ENCODE results near the gene SULT2A1.
"Not testable (repeated sequence)": the region's sequence is repeated elsewhere in the genome, so short reads cannot be mapped to it uniquely, and the experiment has no call there.

Gene SULT2A1

DNA sequence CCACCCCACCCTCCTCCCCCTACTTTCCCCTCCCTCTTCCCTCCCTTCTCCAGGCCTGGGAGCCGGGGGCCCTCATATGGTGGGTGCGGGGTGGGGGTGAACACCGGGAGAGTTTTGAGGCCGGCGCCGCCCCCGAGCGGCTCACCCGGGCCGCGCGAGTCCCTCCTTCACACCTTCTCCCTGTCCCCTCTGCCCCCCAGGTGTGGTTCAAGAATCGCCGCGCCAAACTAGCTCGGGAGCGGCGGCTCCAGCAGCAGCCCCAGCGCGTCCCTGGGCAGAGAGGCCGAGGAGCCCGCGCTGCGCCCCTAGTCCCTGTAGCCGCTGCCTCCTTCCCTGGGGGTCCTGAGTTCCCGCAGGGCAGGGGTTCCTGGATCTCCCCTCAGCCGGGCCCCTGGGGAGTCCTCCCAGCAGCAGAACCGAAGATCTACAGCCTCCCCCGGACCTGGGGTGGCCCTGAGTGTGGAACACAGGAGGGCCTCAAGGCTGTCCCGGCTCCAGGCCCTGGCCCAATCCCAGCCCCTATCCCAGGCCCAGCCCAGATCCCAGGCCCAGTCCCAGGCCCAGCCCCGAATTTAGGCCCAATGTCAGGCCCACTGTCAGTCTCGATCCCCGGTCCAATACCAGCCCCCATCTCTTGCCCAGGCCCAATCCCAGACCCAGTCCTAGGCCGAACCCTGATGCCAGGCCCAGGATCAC lies 25.4 kb downstream of the SULT2A1 start:
- DNase-seq (ENCODE audit: low read depth in 1 of 2, low spot score in 1 of 2), result no peak

GRCh38 chr19:47859838-47860237 lies 26.3 kb downstream of the SULT2A1 start:
- not testable (repeated sequence) for DNase-seq (ENCODE audit: low read depth in 1 of 2, low spot score in 1 of 2)

DNA sequence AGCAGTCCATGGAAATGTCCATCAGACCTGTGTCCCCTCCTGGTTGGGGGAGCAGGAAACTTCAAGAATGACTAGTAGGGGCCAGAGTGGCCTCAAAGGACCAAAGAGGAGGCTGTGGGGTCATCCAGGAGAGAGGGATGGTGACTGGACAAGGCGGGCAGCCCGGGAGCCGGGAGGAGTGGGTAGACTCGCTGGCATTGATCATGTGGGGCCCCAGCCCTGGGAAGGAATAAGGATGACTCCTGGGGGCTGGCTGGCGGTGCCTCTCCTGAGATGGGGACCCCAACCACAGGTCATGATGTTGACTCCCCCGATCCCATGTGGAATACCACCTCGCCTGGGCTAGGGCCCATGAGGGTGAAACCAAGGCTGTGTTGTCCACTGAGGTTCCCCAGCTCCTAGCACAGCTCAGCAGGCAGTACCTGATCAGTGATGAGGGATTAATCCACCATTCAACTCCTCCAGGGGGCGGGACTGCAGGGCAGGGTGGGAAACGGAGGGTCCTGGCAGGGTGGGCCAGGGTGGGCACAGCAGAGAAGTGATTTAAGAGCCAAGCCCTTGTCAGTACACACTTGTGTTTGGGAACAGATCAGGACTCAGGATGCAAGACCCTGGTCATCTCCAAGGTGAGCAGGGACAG lies 27.3 kb downstream of the SULT2A1 start, which contains the start of gene TPRX2:
Gene TPRX2, plus strand, starts transcription at position 590 of the 640 bp plus-strand sequence. Its CDS starts 12 bp downstream, at position 602.
- DNase-seq (ENCODE audit: low read depth in 1 of 2, low spot score in 1 of 2), result not testable (repeated sequence)

DNA sequence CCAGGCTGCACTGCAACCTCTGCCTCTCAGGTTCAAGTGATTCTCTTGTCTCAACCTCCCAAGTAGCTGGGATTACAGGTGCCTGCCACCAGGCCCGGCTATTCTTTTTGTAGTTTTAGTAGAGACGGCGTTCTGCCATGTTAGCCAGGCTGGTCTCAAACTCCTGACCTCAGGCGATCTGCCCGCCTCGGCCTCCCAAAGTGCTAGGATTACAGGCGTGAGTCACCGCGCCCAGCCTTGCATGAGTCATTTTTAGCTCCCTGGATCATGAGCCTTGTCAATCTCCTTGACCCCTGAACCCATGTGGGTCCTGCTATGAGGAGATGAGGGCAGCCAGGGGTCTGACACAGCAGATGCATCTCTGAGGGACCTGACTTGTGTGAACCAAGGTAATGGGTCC lies 27.9 kb downstream of the SULT2A1 start:
- not testable (repeated sequence) for DNase-seq (ENCODE audit: low read depth in 1 of 2, low spot score in 1 of 2)

DNA sequence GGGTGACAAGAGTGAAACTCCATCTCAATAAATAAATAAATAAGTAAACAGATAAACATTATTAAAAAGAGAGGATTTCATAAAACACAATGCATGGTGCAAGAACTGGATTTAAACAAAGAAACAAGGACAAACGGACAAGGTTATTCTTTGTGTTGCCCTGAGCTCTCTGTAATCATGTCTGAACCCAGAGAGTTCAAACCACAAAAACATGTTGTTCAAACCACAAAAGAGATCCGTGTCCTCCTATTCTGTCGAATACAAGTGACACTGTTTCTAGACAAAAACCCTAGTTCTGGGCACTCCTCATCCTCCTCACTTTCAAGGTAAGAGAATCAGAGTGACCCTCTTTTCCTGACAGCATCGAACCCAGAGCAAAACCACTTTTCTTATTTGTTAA lies 31.7 kb downstream of the SULT2A1 start:
- no peak for DNase-seq (ENCODE audit: low read depth in 1 of 2, low spot score in 1 of 2)

GRCh38 chr19:47853003-47853402 lies 33.1 kb downstream of the SULT2A1 start:
- DNase-seq (ENCODE audit: low read depth in 1 of 2, low spot score in 1 of 2), result no peak

GRCh38 chr19:47848823-47849473 lies 37.2 kb downstream of the SULT2A1 start:
- no peak for DNase-seq (ENCODE audit: low read depth in 1 of 2, low spot score in 1 of 2)

DNA sequence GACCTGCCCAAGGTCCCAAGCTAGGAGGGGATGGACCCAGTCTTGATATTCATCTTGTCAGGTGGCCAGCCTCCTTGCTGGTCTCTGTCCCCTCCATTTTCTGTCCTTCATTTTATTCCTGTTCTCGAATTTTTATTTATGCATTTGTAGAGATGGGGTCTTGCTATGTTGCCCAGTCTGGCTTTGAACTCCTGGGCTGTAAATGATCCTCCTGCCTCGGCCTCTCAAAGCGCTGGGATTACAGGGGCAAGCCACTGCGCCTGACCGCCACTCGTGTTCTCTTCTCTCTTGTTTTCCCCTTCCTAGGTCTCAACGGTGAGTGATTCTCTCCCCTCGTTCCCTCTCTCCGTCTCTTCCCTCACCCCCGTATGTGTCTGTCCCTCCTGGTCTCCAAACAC lies 37.7 kb downstream of the SULT2A1 start:
- no peak for DNase-seq (ENCODE audit: low read depth in 1 of 2, low spot score in 1 of 2)

GRCh38 chr19:47842941-47843340 lies 43.2 kb downstream of the SULT2A1 start:
- DNase-seq (ENCODE audit: low read depth in 1 of 2, low spot score in 1 of 2), result no peak

GRCh38 chr19:47839913-47840312 lies 46.2 kb downstream of the SULT2A1 start:
- DNase-seq (ENCODE audit: low read depth in 1 of 2, low spot score in 1 of 2), result no peak

- DNase-seq (ENCODE audit: low read depth in 1 of 2, low spot score in 1 of 2), result no peak
Observed at GRCh38 chr19:47839411-47839810, 46.7 kb downstream of the SULT2A1 start.

DNA sequence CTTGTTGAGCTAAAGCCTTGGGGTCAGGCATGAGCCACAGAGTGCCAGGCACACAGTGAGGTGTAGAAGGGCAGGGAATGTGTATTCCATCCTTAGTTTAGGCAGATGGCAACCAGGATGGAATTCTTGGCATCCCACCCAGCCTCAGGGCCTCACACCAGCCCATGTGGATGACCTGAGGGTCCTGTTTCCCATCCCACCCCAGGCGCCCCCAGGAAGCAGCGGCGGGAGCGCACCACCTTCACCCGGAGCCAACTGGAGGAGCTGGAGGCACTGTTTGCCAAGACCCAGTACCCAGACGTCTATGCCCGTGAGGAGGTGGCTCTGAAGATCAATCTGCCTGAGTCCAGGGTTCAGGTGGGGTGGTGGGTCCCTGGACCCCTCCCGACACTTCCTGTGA lies 50.1 kb downstream of the SULT2A1 start:
- no peak for DNase-seq (ENCODE audit: low read depth in 1 of 2, low spot score in 1 of 2)

DNA sequence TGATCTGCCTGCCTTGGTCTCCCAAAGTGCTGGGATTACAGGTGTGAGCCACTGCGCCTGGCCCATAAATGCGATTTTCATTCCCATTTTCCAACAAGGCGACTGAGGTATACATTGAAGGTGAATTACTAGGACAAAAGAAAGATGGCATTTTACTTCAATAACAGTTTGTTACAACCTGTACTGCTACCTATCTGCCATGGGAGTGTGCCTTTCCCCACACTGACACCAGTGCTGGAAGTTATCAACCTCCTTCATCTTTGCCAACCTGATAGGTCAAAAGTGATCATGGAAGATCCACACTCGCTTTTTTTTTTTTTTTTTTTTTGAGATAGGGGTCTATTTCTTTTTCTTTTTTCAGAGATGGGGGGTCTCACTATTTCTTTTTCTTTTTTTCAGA lies 53.4 kb downstream of the SULT2A1 start:
- DNase-seq (ENCODE audit: low read depth in 1 of 2, low spot score in 1 of 2), result no peak

DNA sequence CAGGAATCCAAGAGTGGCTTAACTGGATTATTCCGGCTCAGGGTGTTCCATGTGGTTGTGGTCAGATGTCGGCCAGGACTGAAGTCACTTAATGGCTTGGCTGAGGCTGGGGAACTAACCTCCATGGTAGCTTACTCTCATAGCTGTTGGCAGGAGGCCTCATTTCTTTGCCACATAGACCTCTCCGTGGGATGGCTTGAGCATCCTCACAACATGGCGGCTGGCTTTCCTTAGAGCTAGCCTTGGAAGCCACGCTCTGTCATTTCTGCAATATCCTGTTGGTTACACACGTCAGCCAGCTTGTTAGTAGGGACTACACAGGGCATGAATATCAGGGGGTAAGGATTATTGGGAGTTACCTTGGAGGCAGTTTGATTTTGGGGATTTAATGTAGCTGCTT lies 59.3 kb downstream of the SULT2A1 start:
- DNase-seq (ENCODE audit: low read depth in 1 of 2, low spot score in 1 of 2), result no peak

- no peak for DNase-seq (ENCODE audit: low read depth in 1 of 2, low spot score in 1 of 2)
Observed at GRCh38 chr19:47824396-47824795, 61.7 kb downstream of the SULT2A1 start.

DNA sequence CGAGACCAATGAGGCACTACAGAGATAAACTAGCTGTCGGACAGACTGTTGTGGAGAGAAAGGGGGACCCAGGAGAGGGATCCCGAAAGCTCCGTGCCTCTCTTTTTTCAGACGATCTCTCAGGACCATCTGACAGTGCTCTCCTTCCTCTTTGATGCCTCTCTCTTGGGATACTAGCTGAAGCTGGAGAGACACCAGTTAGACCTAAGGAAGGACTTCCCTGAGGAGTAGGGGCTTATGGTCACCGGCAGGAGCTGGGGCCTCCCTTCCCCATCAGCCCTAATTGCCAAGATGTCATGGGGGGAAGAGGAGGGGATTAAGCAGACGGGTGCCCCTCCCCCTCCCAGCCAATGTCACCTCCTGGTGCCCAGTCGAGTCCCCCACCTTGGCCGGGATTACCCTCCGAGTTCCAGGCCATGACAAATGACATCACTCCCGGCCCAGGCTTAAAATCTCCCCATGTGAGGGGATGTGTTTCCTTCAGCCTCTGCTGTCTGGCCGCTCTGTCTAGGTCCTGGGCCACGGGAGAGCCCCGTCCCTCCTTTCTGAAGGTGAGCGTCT lies 64.6 kb downstream of the SULT2A1 start, which contains the start of gene CRX:
Gene CRX, plus strand, starts transcription at position 478 of the 561 bp plus-strand sequence. CDS start 12,507 bp downstream, outside the sequence.
- DNase-seq (ENCODE audit: low read depth in 1 of 2, low spot score in 1 of 2), result no peak
